HG02870 (cell line): ENCODE data around the gene GDPD4.

Experiments used
- ATAC-seq: cut with Tn5 transposase; IDR thresholded peaks from one replicate; pipeline ENCODE4 v1.9.1; 2021; ENCODE audit warnings: mild to moderate bottlenecking, moderate library complexity; ENCODE audit not compliant: unreplicated experiment

Gene GDPD4

DNA sequence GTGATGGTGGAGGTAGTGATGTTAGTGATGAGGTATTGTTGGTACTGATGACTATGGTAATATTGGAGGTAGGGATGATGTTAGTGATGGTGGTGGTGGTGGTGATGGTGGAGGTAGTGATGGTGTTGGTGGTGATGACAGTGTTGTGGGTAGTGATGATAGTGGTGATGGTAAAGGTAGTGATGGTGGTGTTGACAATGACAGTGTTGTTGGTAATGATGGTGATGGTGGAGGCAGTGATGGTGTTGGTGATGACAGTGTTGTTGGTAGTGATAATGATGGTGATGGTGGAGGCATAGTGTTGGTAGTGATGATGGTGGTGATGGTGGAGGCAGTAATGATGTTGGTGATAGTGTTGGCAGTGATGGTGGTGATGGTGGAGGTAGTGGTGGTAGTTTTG lies 108.3 kb downstream of the GDPD4 start:
- no peak for ATAC-seq

DNA sequence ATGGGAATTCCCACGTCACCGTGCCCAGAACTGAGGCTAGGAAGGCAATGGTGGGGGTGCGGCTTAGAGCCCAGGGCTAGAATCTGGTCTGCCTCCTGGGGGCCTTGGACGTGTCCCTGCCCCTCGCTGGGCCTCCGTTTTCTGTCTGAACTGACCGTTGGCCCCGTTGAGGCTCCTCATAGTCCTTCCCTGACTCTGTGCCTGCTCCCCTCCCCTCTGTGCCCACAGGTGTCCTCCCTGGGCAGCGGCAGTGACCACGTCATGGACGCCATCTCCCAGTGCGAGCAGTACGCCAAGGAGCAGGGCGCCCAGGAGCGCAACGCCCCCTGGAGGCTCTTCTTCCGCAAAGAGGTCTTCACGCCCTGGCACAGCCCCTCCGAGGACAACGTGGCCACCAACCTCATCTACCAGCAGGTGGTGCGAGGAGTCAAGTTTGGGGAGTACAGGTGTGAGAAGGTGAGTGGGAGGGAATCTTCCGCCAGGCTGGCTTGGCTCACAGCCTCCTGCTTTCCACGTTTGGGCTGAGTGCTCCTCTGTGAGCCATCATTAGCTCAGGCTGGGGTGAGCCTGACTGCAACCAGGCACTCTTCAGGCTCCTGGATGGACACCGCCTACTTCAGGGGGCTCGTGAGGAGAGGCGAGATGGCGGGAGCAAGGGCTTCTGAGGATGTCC lies 109.5 kb downstream of the GDPD4 start:
- no peak for ATAC-seq

DNA sequence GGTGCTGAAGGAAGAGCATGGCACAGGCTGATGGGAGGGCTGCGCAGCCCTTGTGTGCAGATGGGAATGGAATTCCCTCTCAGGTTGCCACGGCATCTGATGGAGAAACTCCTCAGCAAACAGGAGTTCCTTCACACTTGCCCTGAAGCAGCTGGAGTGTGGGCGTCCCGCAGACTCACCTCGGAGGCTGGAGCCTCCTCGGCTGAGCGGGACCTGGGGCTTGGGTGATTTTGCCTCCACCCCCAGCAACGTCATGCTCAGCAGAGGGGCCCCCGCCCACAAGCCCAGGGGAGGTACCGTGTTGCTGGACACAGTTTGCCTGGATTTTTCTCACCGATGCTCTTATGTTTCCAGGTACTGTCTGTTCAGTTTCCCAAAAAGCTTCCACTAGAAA lies 110.1 kb downstream of the GDPD4 start:
- no peak for ATAC-seq

DNA sequence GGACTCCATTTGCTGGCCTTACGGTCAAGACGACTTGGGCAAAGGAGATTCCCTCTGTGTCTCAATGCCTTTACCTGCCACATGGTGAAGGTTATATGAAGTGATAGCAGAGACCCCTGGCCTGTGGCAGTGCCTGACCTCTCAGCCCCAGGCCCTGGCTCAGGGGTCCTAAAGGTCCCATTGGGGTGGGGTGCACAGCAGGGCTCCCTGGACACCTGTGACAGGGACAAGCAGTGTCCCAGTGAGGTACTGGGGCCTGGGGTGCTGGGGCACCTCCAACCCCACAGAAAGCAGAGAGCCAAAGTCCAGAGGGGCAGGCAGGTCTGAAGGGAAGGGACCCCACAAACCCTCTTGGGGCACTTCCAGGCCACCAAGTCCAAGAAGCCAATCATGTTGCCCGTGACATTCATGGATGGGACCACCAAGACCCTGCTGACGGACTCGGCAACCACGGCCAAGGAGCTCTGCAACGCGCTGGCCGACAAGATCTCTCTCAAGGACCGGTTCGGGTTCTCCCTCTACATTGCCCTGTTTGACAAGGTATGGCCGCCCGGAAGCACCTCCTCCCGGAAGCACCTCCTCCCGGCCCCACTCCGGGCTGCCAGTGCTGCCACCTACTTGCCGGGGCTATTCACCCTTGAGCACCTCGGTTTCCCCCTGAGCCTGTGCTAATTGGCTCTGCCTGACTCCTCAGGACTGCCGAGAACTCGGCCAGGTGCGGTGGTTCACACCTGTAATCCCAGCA lies 111.0 kb downstream of the GDPD4 start:
- ATAC-seq: no peak

DNA sequence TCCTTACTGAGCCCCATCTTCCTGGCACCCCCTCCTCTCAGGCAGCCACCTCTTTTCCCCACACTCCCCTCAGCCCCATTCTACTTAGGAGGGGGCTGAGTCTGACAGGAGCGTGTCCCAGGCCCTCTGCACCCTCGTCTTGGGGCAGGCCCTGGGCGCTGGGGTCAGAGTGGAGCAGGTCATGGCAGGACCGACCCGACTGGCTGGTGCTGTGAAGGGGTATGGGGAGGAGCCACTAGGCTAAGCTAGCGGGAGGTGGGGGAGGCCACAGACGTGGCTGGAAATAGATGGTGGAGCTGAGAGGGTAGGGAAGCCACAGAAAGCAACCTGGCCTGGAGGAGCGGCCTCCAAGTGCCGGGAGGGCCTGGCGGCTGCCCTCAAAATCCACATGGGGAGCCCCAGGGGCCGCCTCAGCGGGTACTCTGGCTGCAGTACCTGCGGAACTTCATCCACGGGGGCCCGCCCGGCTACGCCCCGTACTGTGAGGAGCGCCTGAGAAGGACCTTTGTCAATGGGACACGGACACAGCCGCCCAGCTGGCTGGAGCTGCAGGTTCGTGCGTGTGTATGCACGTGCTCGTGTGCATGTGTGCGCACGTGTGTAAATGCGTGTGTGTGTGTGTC lies 111.8 kb downstream of the GDPD4 start:
- no peak for ATAC-seq

DNA sequence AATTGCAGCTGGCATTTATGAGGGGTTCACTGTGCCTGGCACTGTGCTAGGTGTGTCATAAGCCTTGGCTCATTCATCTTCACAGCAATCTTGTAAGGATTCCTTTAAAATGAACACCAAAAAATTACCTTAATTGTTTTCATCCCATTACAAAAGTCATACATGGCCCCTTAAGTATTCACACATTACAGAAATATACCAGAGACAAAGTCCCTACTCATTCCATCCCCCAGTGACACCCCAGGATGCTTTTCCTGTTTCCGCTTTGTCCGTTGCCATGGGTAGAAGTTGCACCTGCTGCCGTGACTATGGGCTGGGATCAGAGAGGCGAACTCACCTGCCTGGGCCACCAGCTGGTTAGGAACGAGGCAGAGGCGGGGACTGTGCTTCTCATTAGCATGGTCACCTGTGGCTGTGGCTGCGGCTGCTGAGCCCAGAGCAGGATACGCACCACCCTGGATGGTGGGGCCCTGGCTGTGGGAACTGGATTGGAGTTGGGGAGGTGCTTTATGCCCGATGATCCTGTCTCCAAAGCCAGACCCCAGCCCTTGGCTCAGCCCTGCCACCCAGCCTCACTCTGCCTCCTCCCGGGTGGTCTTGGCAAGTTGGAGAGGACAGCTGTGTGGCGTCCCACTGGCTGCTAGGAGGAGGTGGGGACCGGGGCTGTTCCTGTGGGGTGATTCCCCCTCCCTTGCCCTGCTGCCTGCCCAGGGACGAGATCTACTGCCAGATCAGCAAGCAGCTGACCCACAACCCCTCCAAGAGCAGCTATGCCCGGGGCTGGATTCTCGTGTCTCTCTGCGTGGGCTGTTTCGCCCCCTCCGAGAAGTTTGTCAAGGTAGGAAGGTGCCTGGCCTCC lies 112.6 kb downstream of the GDPD4 start:
- ATAC-seq: no peak

DNA sequence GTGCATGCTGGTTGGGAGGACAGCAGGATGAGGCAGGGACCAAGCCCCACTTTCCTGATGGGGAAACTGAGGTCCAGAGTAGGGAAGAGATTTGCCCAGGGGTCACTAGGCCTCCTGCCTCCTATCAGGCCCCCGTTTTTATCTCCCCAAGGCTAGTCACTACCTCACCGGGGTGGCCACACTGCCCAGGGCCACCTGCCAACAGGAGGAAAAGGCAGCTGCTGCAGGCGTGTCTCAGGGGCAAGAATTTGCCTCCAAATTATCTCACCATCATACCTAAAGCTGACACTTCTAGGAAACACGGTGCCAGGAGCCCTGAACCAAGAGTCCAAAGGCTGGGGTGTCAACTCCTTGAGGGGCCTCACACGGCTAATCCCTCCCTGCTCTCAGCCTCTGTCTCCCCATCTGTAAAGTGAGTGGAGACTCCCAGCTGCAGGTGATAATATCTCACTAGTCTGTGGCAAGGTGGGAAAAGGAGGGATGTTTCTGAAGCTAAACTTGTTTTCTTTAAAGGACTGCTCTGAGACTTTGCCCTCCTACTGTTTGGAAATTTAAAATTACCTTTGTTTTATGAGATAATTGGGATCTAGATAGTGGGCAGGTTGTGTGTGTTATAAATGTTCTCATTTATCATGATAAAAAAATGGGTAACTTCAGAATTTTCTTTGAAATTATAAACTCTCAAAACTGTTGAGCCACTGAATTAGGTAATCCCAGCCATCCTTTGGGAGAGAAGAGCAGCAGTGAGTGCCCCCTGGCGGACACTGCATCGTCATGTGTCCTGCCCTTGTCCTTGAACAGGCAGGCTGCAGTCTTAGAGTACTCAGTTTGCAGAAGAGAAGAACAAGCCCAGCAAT lies 113.5 kb downstream of the GDPD4 start:
- no peak for ATAC-seq

DNA sequence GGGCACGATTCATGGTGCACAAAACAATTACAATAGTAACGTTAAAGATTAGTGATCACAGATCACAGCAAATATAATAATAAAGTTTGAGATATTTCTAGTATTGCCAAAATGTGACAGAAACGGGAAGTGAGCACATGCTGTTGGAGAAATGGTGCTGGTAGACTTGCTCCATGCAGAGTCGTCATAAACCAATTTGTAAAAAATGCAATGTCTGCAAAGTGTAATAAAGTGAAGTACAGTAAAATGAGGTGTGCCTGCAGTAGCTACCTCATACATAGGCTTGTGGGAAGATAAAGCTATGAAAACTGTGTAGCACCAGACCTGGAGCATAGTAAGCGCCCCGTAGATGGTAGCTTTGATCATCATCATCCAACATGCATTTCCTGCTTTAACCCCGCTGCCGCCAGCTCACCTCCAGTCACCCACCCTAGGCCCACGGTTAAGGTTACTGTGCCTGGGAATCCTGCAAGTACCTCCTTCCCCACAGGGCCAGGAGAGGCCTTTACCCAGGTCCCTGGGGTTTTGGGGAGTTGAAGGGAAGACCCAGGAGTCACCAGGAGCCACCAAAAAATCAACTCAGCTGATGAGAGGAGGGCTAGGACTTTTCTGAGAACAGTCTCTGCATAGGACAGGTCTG lies 114.3 kb downstream of the GDPD4 start:
- ATAC-seq: no peak

DNA sequence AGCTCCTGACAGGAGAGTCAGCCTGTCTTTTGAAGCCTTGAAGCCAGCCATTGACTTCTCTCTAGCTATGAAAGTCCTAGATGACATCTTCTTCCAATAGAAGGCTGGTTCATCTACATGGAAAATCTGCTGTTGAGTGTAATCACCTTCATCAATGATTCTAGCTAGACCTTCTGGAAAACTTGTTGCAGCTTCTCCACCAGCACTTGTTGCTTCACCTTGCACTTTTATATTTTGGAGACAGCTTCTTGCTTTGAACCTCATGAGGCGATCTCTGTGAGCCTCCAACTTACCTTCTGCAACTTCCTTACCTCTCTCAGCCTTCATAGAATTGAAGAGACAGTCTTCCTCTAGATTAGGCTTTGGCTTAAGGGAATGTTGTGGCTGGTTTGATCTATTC lies 115.2 kb downstream of the GDPD4 start:
- no peak for ATAC-seq

DNA sequence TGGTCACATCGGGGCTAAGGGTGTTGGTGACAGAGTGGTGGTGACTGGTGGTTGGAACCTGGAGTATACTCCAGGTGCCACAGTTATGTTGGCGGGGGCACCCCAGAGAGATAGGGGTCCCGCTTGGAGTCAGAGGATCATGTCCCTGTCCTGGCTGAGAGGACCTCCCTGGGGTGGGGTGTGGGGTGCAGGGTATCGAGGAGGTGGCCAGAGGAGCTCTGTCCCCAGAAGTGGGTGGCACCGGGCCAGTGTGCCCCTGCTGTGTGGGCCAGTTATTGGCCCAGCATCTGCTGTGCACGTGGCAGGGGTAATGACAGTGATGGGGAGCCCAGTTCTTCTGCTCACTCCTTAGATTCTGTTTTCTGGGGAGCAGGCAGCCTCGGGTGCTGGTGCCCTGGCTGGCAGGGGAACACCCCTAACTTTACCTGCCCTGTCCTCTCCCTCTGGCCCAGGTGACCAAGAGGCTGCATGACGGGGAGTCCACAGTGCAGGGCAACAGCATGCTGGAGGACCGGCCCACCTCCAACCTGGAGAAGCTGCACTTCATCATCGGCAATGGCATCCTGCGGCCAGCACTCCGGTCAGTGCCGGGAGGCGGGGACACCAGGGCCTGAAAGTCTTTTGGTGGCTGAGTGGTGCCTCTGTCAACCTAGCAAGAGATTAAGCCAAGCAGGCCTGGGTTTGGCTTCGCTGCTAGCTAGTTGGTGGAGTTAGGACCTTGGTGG lies 117.2 kb downstream of the GDPD4 start:
- ATAC-seq: no peak

DNA sequence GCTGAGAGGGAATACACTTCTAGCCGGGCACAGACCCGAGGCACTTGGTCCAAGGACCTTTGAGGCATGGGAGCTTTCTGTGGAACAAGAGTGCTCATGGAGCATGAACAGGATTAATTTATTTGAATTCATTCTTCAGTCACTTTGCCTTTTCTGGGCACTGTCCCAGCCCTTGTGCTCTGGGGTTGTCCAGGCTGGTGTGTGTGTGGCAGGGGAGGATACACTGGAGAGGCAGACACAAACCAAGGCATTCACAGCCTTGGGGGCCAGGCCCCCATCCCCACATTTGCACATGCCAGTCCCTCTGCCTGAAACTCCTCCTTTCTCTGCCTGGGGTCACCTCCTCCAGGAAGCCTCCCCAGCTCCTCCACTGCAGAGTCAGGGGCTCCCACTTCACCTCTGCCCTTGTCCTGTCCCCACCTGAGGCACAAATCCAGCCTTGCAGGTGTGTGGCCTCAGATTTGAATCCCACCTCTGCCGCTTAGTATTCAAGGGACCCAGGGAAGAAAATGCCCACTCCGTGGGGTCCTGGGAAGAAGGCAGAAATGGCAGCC lies 118.0 kb downstream of the GDPD4 start:
- ATAC-seq: no peak

DNA sequence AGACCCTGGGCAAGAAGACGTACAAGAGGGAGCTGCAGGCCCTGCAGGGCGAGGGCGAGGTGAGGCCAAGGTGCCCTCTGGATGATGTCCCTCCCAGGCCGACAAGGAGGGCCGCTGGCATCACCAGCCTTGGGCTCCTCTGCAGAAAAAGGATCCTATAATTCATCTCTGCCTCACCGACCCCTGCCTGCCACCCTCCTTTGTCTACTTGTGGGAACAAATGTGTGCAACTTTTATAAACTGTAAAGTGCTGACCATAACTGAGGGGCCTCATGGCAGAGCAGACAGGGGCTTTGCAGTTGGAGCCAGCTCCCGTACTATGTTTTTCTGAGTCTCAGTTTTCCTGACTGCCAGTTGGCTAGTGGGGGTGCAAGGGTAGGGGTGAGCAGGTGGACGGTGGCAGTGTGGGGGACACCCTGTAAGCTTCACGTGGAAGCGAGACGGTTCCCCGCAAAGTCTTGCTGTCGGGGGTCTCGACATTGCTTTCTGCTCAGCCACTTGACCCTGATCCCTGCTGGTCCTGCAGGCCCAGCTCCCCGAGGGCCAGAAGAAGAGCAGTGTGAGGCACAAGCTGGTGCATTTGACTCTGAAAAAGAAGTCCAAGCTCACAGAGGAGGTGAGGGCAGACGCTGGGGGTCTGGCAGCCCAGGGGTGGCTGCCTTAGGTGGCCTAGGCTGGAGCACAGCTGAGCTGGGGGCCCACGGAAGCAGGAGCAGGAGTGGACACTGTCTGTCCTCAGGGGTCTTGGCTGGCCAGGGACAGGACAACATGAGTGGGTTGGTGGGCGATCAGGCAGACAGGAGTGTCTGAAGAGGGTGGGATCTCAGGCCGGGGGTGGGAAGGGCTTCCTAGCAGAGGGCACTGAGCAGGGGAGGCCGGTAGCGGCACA lies 118.7 kb downstream of the GDPD4 start:
- ATAC-seq: no peak

DNA sequence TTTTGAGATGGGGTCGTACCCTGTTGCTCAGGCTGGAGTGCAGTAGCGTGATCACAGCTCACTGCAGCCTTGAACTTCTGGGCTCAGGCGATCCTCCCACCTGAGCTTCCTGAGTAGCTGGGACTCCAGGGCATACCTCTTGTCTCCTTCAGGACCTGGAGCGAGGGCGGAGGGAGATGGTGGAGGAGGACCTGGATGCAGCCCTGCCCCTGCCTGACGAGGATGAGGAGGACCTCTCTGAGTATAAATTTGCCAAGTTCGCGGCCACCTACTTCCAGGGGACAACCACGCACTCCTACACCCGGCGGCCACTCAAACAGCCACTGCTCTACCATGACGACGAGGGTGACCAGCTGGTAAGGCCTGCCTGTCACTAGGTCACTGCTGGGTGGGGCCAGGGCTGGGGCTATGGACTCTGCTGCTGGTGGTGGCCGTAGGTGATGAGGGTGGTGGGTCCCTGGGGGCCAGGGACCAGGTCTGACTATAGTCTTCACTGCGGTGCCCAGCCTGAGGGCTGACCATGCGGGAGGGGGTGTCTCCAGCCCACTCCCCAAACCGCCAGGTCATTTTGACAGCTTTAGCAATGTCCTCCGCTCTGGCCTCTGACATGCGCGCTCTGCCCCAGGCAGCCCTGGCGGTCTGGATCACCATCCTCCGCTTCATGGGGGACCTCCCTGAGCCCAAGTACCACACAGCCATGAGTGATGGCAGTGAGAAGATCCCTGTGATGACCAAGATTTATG lies 119.5 kb downstream of the GDPD4 start:
- ATAC-seq: no peak

DNA sequence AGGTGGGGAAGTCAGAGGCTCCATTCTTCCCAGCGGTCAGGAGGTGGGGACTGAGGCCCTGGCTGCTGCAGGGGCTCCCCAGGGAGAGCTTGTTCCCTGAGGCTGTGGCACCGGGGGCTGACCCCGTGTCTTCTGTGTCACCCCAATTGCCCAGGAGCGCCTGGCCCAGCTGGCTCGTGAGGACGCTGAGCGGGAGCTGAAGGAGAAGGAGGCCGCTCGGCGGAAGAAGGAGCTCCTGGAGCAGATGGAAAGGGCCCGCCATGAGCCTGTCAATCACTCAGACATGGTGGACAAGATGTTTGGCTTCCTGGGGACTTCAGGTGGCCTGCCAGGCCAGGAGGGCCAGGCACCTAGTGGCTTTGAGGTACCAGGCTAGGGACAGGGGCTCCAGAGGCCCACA lies 120.3 kb downstream of the GDPD4 start:
- ATAC-seq: no peak

DNA sequence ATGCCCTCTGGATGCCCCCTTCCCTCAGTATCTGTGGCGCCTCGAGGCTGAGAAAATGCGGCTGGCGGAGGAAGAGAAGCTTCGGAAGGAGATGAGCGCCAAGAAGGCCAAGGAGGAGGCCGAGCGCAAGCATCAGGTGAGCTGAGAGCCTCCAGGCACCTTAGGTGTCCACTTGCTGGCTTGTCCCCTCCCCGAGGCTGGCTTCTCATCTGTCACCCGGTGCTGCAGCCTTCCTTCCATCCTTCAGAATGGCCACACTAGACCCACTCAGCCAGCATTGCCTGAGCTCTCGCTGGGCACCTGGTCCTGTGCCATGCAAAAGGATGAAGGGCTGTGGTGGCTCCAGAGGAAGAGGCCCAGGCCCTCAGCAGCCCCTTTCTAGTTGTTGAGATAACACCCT lies 121.1 kb downstream of the GDPD4 start:
- ATAC-seq: no peak

DNA sequence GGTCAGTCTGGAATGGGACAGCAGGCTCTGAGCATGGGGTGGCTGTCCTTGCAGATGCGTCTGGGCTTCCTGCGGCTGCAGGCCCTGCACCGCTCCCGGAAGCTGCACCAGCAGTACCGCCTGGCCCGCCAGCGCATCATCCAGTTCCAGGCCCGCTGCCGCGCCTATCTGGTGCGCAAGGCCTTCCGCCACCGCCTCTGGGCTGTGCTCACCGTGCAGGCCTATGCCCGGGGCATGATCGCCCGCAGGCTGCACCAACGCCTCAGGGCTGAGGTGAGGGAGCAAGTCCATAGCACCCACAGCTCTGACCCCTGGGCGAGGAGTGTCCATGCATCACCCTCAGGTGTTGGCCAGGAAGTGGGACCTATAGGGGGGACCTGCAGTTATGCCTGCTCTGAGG lies 121.8 kb downstream of the GDPD4 start:
- no peak for ATAC-seq

DNA sequence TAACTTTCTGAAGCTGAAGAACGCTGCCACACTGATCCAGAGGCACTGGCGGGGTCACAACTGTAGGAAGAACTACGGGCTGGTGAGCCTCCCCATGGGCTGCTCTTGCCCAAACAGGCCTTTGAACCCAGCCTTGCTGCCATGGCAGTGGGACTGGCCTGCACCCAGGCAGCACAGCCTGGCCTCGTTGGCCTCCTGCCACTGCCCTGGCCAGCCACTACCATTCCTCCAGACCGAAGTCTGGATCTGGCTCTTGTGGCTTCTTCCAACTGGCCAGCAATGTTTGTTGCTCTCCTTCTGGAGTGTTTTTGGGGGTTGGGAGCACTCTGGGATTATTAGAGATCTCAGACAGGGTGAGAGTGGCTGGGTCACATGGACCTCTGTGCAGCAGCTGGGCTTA lies 122.4 kb downstream of the GDPD4 start:
- ATAC-seq: no peak
